SK-N-SH (cell line): ENCODE results near the gene DUSP3. TPM values are rescaled to one million over a fixed set of nuclear protein-coding genes. Genes with fewer than 3 reads are reported as not detected.

Experiments
- CTCF ChIA-PET: fragments of 300-600, 350-600 bp; formaldehyde crosslinking; extraction: SDS; loops from one replicate; lab custom pipeline; 2021; lab: Yijun Ruan, JAX
- POLR2A ChIA-PET: fragments of 350-600 bp; sonication (Branson Sonifier 250); formaldehyde crosslinking; extraction: SDS; loops from one replicate; lab custom pipeline; 2020; ENCODE audit warnings: antibody characterized with exemption, inconsistent platforms; lab: Yijun Ruan, JAX
- DNase-seq: peaks from one replicate; pipeline ENCODE4 v3.0.0; 2012
- H2AFZ ChIP-seq: fragments of 200-600 bp; sonication (generic); 2 replicates; pipeline ENCODE4 v1.8.1; 2016; ENCODE audit warnings: antibody characterized with exemption, mild to moderate bottlenecking, low read depth
- H3F3A ChIP-seq: fragments of 200-600 bp; sonication (generic); replicated peaks from 2 replicates; pipeline ENCODE3; 2016; ENCODE audit warnings: antibody characterized with exemption, mild to moderate bottlenecking; ENCODE audit not compliant: insufficient read depth
- H3K27ac ChIP-seq, 2 experiments: fragments of 200-500 bp in 1 of 2; fragments of 200-600 bp in 1 of 2; sonication (Bioruptor generic) in 1 of 2; sonication (generic), shearing (Covaris generic) in 1 of 2; 2 replicates each; pipeline versions ENCODE4 v1.5.1 to v1.6.1; 2014 to 2016; ENCODE audit warnings: low read depth in 2 of 2, inconsistent platforms in 1 of 2, low read length in 1 of 2, mild to moderate bottlenecking in 1 of 2, mixed read lengths in 1 of 2
- H3K27me3 ChIP-seq: fragments of 200-600 bp; sonication (generic), shearing (Covaris generic); 2 replicates; pipeline ENCODE4 v1.6.1; 2016; ENCODE audit warnings: mixed run types; ENCODE audit not compliant: insufficient read depth
- H3K36me3 ChIP-seq, 2 experiments: fragments of 200-500 bp in 1 of 2; fragments of 200-600 bp in 1 of 2; sonication (Bioruptor generic) in 1 of 2; sonication (generic) in 1 of 2; replicated peaks in 1 of 2; 2 replicates each; pipeline versions ENCODE3 to v1.5.1; 2014 to 2016; ENCODE audit warnings: low read length in 1 of 2, mild to moderate bottlenecking in 1 of 2; ENCODE audit not compliant: insufficient read depth in 2 of 2, control insufficient read depth in 1 of 2
- H3K4me1 ChIP-seq, 2 experiments: fragments of 200-500 bp in 1 of 2; fragments of 200-600 bp in 1 of 2; sonication (Bioruptor generic) in 1 of 2; sonication (generic), shearing (Covaris generic) in 1 of 2; 2 replicates each; pipeline versions ENCODE4 v1.5.1 to v1.6.1; 2014 to 2016; ENCODE audit warnings: low read depth in 1 of 2, low read length in 1 of 2, mixed run types in 1 of 2; ENCODE audit not compliant: insufficient read depth in 2 of 2, control insufficient read depth in 1 of 2
- H3K4me2 ChIP-seq: fragments of 200-600 bp; sonication (generic), shearing (Covaris generic); 2 replicates; pipeline ENCODE4 v1.6.1; 2017; ENCODE audit warnings: mixed run types
- H3K4me3 ChIP-seq, 2 experiments: fragments of 200-500 bp in 1 of 2; fragments of 200-600 bp in 1 of 2; sonication (Bioruptor generic) in 1 of 2; sonication (generic), shearing (Covaris generic) in 1 of 2; 2 replicates each; pipeline versions ENCODE4 v1.5.1 to v1.8.1; 2014 to 2016; ENCODE audit warnings: low read depth in 2 of 2, inconsistent platforms in 1 of 2, low read length in 1 of 2, mild to moderate bottlenecking in 1 of 2, mixed read lengths in 1 of 2, moderate library complexity in 1 of 2
- H3K79me2 ChIP-seq: fragments of 200-600 bp; sonication (generic); 2 replicates; pipeline ENCODE4 v1.8.1; 2017; ENCODE audit warnings: mild to moderate bottlenecking; ENCODE audit not compliant: insufficient read depth
- H3K9ac ChIP-seq: fragments of 200-600 bp; sonication (generic); 2 replicates; pipeline ENCODE4 v1.6.1; 2017; ENCODE audit warnings: mixed run types
- H3K9me2 ChIP-seq: fragments of 200-600 bp; sonication (generic); 2 replicates; pipeline ENCODE4 v1.6.1; 2017; ENCODE audit warnings: mixed run types
- H3K9me3 ChIP-seq: fragments of 200-600 bp; sonication (generic); 2 replicates; pipeline ENCODE4 v1.6.1; 2017; ENCODE audit warnings: mixed run types, mild to moderate bottlenecking, moderate library complexity
- H4K20me1 ChIP-seq: fragments of 200-600 bp; sonication (generic); 2 replicates; pipeline ENCODE4 v1.6.1; 2017; ENCODE audit warnings: mild to moderate bottlenecking, mixed run types; ENCODE audit not compliant: insufficient read depth
- CHD2 ChIP-seq: fragments of 150-350 bp; IDR thresholded peaks from 2 replicates; pipeline ENCODE4 v1.6.1; 2018; ENCODE audit warnings: low read length; ENCODE audit not compliant: partially characterized antibody
- EP300 ChIP-seq, 2 experiments: IDR thresholded peaks; 2 replicates each; pipeline versions ENCODE4 v1.4.0 to v1.6.1; 2012; ENCODE audit warnings: borderline replicate concordance in 1 of 2, low read depth in 1 of 2, low read length in 1 of 2
- EZH2phosphoT487 ChIP-seq: fragments of 200-600 bp; sonication (generic); IDR thresholded peaks from 2 replicates; pipeline ENCODE4 v1.6.1; 2017; ENCODE audit warnings: low read depth, mixed run types, mild to moderate bottlenecking, antibody characterized with exemption, moderate library complexity, borderline replicate concordance
- FOXM1 ChIP-seq: IDR thresholded peaks from 2 replicates; pipeline ENCODE4 v1.4.0; 2012; ENCODE audit warnings: low read depth, mild to moderate bottlenecking
- GABPA ChIP-seq: IDR thresholded peaks from 2 replicates; pipeline ENCODE4 v1.4.0; 2012; ENCODE audit warnings: low read depth, mild to moderate bottlenecking
- NFIC ChIP-seq: IDR thresholded peaks from 2 replicates; pipeline ENCODE4 v1.4.0; 2012; ENCODE audit warnings: borderline replicate concordance
- NRF1 ChIP-seq: IDR thresholded peaks from 2 replicates; pipeline ENCODE4 v1.6.1; 2012; ENCODE audit warnings: low read depth, mild to moderate bottlenecking, low read length
- POLR2AphosphoS5 ChIP-seq: IDR thresholded peaks from 2 replicates; pipeline ENCODE4 v1.6.1; 2012; ENCODE audit warnings: low read depth, low read length
- RFX5 ChIP-seq: IDR thresholded peaks from 2 replicates; pipeline ENCODE4 v1.6.1; 2012; ENCODE audit warnings: mild to moderate bottlenecking, improper control_type of control experiment, low read length
- RXRA ChIP-seq: IDR thresholded peaks from 2 replicates; pipeline ENCODE4 v1.4.0; 2012; ENCODE audit warnings: low read depth, mild to moderate bottlenecking, borderline replicate concordance
- SMC3 ChIP-seq: IDR thresholded peaks from 2 replicates; pipeline ENCODE4 v1.6.1; 2012; ENCODE audit warnings: low read depth, low read length, improper control_type of control experiment
- TEAD4 ChIP-seq: IDR thresholded peaks from 2 replicates; pipeline ENCODE4 v1.4.0; 2012; ENCODE audit warnings: mild to moderate bottlenecking, borderline replicate concordance; ENCODE audit not compliant: insufficient read depth
- YY1 ChIP-seq: IDR thresholded peaks from 2 replicates; pipeline ENCODE4 v1.4.0; 2012; ENCODE audit warnings: low read depth, mild to moderate bottlenecking
- WGBS: methylation state at CpG from one replicate; pipeline ENCODE4 v1.1.6; 2017; ENCODE audit warnings: low lambda C conversion rate; 5-methylcytosine and 5-hydroxymethylcytosine counted together
- polyA plus RNA-seq, 3 experiments: library from polyadenylated mRNA; depleted of rRNA; stranded (reverse); fragments of >200 nt; gene quantifications; 2 replicates each; pipeline ENCODE4 v1.2.3, GENCODE V29; 2012
- TF ChIP-seq, protein P1 (sequence below): IDR thresholded peaks from 2 replicates; pipeline ENCODE4 v1.4.0; 2012; ENCODE audit warnings: low read depth
- TF ChIP-seq, protein P2 (sequence below): IDR thresholded peaks from 2 replicates; pipeline ENCODE4 v1.6.1; 2012; ENCODE audit warnings: mild to moderate bottlenecking, low read depth, low read length, moderate library complexity
- TF ChIP-seq, protein P3 (sequence below): IDR thresholded peaks from 2 replicates; pipeline ENCODE4 v1.4.0; 2012; ENCODE audit warnings: low read depth, borderline replicate concordance

DUSP3 gene
- polyA plus RNA-seq, 1 of the 3 experiments (the other 2 are of a cell fraction), result 31.5 TPM

DNA sequence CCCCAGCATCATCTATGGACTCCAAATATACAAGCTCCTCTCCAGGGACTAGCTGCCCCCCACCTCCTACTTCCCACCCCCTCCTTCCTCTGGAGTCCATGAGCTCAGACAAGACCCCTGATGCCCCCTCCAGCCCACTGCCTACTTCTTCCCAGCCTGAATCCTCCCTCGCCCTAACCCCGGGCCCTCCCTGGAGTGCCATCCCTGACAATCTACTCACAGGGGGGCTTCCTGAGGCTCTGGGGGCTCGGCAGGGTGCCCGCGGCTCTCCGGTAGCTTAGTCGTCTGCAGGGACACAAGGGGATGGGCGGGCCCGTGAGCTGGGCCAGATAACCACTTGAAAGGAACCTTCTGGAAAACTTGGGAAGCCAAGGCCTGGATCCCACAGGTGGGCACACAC, 39.0 kb upstream of the DUSP3 start:
- ChIA-PET POLR2A (no interaction called here), CTCF (interaction anchor here (0.8 to 2.5 kb wide), 7 partner anchors 8 to 144 kb away, joined by 3 to 12 read pairs (median 5); partner anchors contain the start of gene CD300LG)
- Histone ChIP-seq H2AFZ (no peak overlapping the region), H3K4me3 (no peak overlapping the region), H4K20me1 (no peaks in the 10 kb centered on the region), H3K4me1 (peaks cover under 1 to 8% of the 10 kb centered on the region in 2 experiments; a peak in 2 of 4 replicates), H3K27me3 (no peaks in the 10 kb centered on the region), H3K9ac (no peak overlapping the region), H3K4me2 (no peak overlapping the region), H3K27ac (no peak overlapping the region), H3K36me3 (peaks cover 2 to 26% of the 10 kb centered on the region in 2 experiments), H3K9me2 (no peaks in the 10 kb centered on the region), H3F3A (no peaks in the 10 kb centered on the region), H3K79me2 (no peaks in the 10 kb centered on the region), H3K9me3 (no peaks in the 10 kb centered on the region)
- DNase-seq, result no peak
- 96% methylated on average over 9 of the region's 9 CpGs for WGBS
- TF ChIP-seq EZH2phosphoT487 (no peak), CHD2 (no peak), RXRA (no peak), NRF1 (no peak), YY1 (no peak), TEAD4 (no peak), EP300 (IDR thresholded peaks at IDR 0.05; ENCODE audit: borderline replicate concordance in 1 of 2, low read depth in 1 of 2, low read length in 1 of 2) (no peak), SMC3 (no peak), RFX5 (no peak), NFIC (no peak), FOXM1 (no peak), GABPA (no peak), POLR2AphosphoS5 (no peak)
- TF ChIP-seq, protein P1, sequence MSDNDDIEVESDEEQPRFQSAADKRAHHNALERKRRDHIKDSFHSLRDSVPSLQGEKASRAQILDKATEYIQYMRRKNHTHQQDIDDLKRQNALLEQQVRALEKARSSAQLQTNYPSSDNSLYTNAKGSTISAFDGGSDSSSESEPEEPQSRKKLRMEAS, result no peak
- TF ChIP-seq, protein P2, sequence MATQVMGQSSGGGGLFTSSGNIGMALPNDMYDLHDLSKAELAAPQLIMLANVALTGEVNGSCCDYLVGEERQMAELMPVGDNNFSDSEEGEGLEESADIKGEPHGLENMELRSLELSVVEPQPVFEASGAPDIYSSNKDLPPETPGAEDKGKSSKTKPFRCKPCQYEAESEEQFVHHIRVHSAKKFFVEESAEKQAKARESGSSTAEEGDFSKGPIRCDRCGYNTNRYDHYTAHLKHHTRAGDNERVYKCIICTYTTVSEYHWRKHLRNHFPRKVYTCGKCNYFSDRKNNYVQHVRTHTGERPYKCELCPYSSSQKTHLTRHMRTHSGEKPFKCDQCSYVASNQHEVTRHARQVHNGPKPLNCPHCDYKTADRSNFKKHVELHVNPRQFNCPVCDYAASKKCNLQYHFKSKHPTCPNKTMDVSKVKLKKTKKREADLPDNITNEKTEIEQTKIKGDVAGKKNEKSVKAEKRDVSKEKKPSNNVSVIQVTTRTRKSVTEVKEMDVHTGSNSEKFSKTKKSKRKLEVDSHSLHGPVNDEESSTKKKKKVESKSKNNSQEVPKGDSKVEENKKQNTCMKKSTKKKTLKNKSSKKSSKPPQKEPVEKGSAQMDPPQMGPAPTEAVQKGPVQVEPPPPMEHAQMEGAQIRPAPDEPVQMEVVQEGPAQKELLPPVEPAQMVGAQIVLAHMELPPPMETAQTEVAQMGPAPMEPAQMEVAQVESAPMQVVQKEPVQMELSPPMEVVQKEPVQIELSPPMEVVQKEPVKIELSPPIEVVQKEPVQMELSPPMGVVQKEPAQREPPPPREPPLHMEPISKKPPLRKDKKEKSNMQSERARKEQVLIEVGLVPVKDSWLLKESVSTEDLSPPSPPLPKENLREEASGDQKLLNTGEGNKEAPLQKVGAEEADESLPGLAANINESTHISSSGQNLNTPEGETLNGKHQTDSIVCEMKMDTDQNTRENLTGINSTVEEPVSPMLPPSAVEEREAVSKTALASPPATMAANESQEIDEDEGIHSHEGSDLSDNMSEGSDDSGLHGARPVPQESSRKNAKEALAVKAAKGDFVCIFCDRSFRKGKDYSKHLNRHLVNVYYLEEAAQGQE, result no peak
- TF ChIP-seq, protein P3, sequence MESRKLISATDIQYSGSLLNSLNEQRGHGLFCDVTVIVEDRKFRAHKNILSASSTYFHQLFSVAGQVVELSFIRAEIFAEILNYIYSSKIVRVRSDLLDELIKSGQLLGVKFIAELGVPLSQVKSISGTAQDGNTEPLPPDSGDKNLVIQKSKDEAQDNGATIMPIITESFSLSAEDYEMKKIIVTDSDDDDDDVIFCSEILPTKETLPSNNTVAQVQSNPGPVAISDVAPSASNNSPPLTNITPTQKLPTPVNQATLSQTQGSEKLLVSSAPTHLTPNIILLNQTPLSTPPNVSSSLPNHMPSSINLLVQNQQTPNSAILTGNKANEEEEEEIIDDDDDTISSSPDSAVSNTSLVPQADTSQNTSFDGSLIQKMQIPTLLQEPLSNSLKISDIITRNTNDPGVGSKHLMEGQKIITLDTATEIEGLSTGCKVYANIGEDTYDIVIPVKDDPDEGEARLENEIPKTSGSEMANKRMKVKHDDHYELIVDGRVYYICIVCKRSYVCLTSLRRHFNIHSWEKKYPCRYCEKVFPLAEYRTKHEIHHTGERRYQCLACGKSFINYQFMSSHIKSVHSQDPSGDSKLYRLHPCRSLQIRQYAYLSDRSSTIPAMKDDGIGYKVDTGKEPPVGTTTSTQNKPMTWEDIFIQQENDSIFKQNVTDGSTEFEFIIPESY, result no peak
